HepG2 (cell line): ENCODE data around the gene LIPE. TPM values are rescaled to one million over a fixed set of nuclear protein-coding genes. Genes with fewer than 3 reads are reported as not detected.

Experiments
- CC2D1A ChIP-seq: sonication (generic); formaldehyde crosslinking; IDR thresholded peaks from 2 replicates; pipeline ENCODE4 v1.8.1; 2023; ENCODE audit warnings: mild to moderate bottlenecking, missing genetic modification reagents
- HCFC1 ChIP-seq: fragments of 150-350 bp; IDR thresholded peaks from 2 replicates; pipeline ENCODE4 v1.6.1; 2014; ENCODE audit warnings: low read depth, low read length
- MXI1 ChIP-seq: IDR thresholded peaks from 3 replicates; pipeline ENCODE4 v1.6.1; 2012; ENCODE audit warnings: low read depth, low read length, inconsistent platforms, borderline replicate concordance
- ZNF138 ChIP-seq: sonication (generic); formaldehyde crosslinking; IDR thresholded peaks from 2 replicates; pipeline ENCODE4 v1.5.0; 2020; ENCODE audit warnings: mild to moderate bottlenecking, low read depth, missing genetic modification reagents
- ZNF781 ChIP-seq: sonication (generic); formaldehyde crosslinking; IDR thresholded peaks from 2 replicates; pipeline ENCODE4 v1.5.1; 2020; ENCODE audit warnings: borderline replicate concordance, mild to moderate bottlenecking, missing genetic modification reagents; ENCODE audit errors: not compliant biosample characterization
- polyA plus RNA-seq, 8 experiments: library from polyadenylated mRNA; depleted of rRNA in 3 of 8; stranded (reverse) in 7 of 8; unstranded in 1 of 8; fragments of >200 nt; fragmentation: Illumina TruSeq in 4 of 8; extraction: Trizol in 4 of 8; gene quantifications; 2 replicates each; pipeline versions ENCODE4 v1.2.1 to v1.2.3, GENCODE V29; 2011 to 2016; ENCODE audit warnings: low read depth in 4 of 8, missing spikeins in 1 of 8, mixed read lengths in 1 of 8; ENCODE audit not compliant: insufficient read depth in 1 of 8
- total RNA-seq, 5 experiments: library from RNA; depleted of rRNA; stranded (reverse); fragments of >200 nt; fragmentation: Illumina TruSeq; extraction: Trizol; gene quantifications; 2 replicates each; pipeline ENCODE4 v1.2.3, GENCODE V29; 2016; ENCODE audit warnings: low read depth in 1 of 5
- TF ChIP-seq, protein P1 (sequence below): sonication (generic); formaldehyde crosslinking; IDR thresholded peaks from 2 replicates; pipeline ENCODE4 v1.4.0; 2020; ENCODE audit warnings: mild to moderate bottlenecking, missing genetic modification reagents
- TF ChIP-seq, protein P2 (sequence below): sonication (generic); formaldehyde crosslinking; IDR thresholded peaks from 2 replicates; pipeline ENCODE4 v1.4.0; 2020; ENCODE audit warnings: missing genetic modification reagents, borderline replicate concordance
- TF ChIP-seq, protein P3 (sequence below): sonication (generic); formaldehyde crosslinking; IDR thresholded peaks from 2 replicates; pipeline ENCODE4 v1.4.0; 2020; ENCODE audit warnings: missing genetic modification reagents, borderline replicate concordance
- TF ChIP-seq, protein P4 (sequence below): sonication (generic); formaldehyde crosslinking; IDR thresholded peaks from 2 replicates; pipeline ENCODE4 v1.4.0; 2020; ENCODE audit warnings: mild to moderate bottlenecking, low read depth, missing genetic modification reagents
- TF ChIP-seq, protein P5 (sequence below): sonication (generic); formaldehyde crosslinking; IDR thresholded peaks from 2 replicates; pipeline ENCODE4 v1.4.0; 2020; ENCODE audit warnings: missing genetic modification reagents

The LIPE gene
- total and polyA plus RNA-seq, 2 of the 13 experiments (the other 11 are each of a cell fraction or from before 2014, with no cell fraction given): not detected

DNA sequence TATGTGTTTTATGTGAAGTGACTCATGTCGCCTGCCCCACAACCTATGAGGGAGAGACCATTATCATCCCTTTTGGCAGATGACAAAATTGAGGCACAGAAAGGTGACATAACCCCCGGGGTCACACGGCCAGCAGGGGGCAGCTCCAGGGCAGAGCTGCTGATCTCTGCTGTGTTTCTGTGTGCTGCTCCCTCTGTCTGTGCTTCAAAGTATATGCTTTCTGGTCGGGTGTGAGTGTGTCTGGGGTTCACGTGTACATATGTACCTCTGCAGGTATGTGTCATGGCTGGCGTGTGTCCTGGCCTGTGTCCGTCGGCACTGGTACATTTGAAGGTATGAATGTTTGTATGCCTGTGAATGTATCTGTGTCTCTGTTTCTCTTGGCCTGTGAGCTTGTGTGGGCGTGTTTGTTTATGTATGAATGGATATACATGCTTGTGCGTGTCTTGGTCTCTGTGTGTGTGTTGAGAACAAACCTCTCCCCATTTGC lies 7.1 kb downstream of the LIPE start (continued):
- TF ChIP-seq, protein P1, sequence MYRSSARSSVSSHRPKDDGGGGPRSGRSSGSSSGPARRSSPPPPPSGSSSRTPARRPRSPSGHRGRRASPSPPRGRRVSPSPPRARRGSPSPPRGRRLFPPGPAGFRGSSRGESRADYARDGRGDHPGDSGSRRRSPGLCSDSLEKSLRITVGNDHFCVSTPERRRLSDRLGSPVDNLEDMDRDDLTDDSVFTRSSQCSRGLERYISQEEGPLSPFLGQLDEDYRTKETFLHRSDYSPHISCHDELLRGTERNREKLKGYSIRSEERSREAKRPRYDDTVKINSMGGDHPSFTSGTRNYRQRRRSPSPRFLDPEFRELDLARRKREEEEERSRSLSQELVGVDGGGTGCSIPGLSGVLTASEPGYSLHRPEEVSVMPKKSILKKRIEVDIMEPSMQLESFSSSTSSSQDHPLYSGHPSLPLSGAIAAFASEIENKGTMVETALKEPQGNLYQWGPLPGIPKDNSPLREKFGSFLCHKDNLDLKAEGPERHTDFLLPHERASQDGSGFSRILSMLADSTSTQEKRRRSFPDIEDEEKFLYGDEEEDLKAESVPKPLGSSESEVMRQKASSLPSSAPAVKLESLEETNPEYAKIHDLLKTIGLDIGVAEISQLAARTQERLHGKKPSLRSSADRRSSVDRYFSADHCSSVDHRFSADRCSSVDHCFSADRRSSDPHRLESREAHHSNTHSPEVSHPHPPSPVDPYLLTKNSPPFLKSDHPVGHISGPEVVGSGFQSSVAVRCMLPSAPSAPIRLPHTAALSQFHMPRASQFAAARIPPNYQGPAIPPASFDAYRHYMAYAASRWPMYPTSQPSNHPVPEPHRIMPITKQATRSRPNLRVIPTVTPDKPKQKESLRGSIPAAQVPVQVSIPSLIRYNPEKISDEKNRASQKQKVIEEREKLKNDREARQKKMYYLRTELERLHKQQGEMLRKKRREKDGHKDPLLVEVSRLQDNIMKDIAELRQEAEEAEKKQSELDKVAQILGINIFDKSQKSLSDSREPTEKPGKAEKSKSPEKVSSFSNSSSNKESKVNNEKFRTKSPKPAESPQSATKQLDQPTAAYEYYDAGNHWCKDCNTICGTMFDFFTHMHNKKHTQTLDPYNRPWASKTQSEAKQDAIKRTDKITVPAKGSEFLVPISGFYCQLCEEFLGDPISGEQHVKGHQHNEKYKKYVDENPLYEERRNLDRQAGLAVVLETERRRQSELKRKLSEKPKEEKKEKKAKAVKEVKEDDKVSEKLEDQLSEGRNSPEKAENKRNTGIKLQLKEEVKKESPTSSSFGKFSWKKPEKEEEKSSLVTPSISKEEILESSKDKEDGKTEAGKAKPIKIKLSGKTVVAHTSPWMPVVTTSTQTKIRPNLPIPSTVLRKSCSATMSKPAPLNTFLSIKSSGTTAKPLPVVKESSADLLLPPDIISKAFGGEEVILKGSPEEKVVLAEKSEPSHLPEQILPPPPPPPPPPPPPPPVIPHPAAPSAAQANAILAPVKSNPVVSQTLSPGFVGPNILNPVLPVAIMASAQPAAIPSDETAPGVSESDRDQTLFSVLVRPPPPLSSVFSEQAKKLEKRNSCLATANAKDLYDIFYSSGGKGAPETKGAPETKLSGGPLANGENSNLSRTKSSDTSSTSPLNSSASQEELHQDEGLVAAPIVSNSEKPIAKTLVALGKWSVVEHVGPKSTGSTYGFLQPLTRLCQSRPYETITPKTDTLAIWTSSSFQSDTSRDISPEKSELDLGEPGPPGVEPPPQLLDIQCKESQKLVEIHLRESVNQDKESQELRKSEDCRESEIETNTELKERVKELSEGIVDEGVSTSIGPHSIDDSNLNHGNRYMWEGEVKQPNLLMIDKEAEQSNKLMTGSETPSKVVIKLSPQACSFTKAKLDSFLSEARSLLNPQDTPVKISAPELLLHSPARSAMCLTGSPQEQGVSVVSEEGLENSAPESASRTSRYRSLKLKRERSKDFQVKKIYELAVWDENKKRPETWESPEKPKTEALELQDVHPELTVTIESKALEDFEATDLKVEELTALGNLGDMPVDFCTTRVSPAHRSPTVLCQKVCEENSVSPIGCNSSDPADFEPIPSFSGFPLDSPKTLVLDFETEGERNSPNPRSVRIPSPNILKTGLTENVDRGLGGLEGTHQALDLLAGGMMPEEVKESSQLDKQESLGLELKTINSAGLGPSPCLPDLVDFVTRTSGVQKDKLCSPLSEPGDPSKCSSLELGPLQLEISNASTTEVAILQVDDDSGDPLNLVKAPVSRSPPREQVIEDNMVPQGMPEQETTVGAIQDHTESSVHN (CRISPR knock-in tag): no peak
- TF ChIP-seq MXI1: peak; percentile 48; the same call in 1 of the 3 replicates
- TF ChIP-seq, protein P2, sequence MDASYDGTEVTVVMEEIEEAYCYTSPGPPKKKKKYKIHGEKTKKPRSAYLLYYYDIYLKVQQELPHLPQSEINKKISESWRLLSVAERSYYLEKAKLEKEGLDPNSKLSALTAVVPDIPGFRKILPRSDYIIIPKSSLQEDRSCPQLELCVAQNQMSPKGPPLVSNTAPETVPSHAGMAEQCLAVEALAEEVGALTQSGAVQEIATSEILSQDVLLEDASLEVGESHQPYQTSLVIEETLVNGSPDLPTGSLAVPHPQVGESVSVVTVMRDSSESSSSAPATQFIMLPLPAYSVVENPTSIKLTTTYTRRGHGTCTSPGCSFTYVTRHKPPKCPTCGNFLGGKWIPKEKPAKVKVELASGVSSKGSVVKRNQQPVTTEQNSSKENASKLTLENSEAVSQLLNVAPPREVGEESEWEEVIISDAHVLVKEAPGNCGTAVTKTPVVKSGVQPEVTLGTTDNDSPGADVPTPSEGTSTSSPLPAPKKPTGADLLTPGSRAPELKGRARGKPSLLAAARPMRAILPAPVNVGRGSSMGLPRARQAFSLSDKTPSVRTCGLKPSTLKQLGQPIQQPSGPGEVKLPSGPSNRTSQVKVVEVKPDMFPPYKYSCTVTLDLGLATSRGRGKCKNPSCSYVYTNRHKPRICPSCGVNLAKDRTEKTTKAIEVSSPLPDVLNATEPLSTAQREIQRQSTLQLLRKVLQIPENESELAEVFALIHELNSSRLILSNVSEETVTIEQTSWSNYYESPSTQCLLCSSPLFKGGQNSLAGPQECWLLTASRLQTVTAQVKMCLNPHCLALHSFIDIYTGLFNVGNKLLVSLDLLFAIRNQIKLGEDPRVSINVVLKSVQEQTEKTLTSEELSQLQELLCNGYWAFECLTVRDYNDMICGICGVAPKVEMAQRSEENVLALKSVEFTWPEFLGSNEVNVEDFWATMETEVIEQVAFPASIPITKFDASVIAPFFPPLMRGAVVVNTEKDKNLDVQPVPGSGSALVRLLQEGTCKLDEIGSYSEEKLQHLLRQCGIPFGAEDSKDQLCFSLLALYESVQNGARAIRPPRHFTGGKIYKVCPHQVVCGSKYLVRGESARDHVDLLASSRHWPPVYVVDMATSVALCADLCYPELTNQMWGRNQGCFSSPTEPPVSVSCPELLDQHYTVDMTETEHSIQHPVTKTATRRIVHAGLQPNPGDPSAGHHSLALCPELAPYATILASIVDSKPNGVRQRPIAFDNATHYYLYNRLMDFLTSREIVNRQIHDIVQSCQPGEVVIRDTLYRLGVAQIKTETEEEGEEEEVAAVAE: no peak
- TF ChIP-seq, protein P3, sequence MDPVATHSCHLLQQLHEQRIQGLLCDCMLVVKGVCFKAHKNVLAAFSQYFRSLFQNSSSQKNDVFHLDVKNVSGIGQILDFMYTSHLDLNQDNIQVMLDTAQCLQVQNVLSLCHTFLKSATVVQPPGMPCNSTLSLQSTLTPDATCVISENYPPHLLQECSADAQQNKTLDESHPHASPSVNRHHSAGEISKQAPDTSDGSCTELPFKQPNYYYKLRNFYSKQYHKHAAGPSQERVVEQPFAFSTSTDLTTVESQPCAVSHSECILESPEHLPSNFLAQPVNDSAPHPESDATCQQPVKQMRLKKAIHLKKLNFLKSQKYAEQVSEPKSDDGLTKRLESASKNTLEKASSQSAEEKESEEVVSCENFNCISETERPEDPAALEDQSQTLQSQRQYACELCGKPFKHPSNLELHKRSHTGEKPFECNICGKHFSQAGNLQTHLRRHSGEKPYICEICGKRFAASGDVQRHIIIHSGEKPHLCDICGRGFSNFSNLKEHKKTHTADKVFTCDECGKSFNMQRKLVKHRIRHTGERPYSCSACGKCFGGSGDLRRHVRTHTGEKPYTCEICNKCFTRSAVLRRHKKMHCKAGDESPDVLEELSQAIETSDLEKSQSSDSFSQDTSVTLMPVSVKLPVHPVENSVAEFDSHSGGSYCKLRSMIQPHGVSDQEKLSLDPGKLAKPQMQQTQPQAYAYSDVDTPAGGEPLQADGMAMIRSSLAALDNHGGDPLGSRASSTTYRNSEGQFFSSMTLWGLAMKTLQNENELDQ: no peak
- no peak for TF ChIP-seq ZNF138 (CRISPR knock-in tag)
- TF ChIP-seq, protein P4, sequence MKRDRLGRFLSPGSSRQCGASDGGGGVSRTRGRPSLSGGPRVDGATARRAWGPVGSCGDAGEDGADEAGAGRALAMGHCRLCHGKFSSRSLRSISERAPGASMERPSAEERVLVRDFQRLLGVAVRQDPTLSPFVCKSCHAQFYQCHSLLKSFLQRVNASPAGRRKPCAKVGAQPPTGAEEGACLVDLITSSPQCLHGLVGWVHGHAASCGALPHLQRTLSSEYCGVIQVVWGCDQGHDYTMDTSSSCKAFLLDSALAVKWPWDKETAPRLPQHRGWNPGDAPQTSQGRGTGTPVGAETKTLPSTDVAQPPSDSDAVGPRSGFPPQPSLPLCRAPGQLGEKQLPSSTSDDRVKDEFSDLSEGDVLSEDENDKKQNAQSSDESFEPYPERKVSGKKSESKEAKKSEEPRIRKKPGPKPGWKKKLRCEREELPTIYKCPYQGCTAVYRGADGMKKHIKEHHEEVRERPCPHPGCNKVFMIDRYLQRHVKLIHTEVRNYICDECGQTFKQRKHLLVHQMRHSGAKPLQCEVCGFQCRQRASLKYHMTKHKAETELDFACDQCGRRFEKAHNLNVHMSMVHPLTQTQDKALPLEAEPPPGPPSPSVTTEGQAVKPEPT (CRISPR knock-in tag): no peak
- no peak for TF ChIP-seq ZNF781
- TF ChIP-seq HCFC1: no peak
- TF ChIP-seq, protein P5, sequence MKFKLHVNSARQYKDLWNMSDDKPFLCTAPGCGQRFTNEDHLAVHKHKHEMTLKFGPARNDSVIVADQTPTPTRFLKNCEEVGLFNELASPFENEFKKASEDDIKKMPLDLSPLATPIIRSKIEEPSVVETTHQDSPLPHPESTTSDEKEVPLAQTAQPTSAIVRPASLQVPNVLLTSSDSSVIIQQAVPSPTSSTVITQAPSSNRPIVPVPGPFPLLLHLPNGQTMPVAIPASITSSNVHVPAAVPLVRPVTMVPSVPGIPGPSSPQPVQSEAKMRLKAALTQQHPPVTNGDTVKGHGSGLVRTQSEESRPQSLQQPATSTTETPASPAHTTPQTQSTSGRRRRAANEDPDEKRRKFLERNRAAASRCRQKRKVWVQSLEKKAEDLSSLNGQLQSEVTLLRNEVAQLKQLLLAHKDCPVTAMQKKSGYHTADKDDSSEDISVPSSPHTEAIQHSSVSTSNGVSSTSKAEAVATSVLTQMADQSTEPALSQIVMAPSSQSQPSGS (CRISPR knock-in tag): 0 out of 2 replicates have a peak, but pooled peaks have one; percentile 42
- no peak for TF ChIP-seq CC2D1A (CRISPR knock-in tag)
